CD4-positive, alpha-beta memory T cell (primary cell): ENCODE data around the gene ATMIN. TPM values are rescaled to one million over a fixed set of nuclear protein-coding genes. Genes with fewer than 3 reads are reported as not detected.

ENCODE experiments used
- CTCF ChIA-PET: fragments of 350-600 bp; sonication (Branson Sonifier 250); formaldehyde crosslinking; loops from one replicate; lab custom pipeline; 2021; ENCODE audit warnings: inconsistent platforms; ENCODE audit not compliant: partially characterized antibody; lab: Charles Lee
- POLR2A ChIA-PET: fragments of 350-600 bp; sonication (Branson Sonifier 250); formaldehyde crosslinking; loops from one replicate; lab custom pipeline; 2021; ENCODE audit not compliant: partially characterized antibody; lab: Charles Lee
- DNase-seq, 5 donors: peaks; one replicate each; pipeline versions ENCODE4 v3.0.0 to v3.0.0-alpha.2; 2020 to 2022; ENCODE audit warnings: mixed read lengths in 1 of 5
- H3K27ac ChIP-seq: one replicate; pipeline ENCODE4 v1.7.0; 2013; ENCODE audit warnings: low read depth, low read length
- H3K27me3 ChIP-seq: 2 replicates; pipeline ENCODE4 v1.7.0; 2013; ENCODE audit warnings: mild to moderate bottlenecking, low read length, moderate library complexity; ENCODE audit not compliant: insufficient read depth
- H3K36me3 ChIP-seq: 2 replicates; pipeline ENCODE4 v1.7.0; 2013; ENCODE audit warnings: mild to moderate bottlenecking, low read length, moderate library complexity; ENCODE audit not compliant: insufficient read depth
- H3K4me1 ChIP-seq: 2 replicates; pipeline ENCODE4 v1.7.0; 2013; ENCODE audit warnings: mild to moderate bottlenecking, low read length, moderate library complexity; ENCODE audit not compliant: insufficient read depth
- H3K4me3 ChIP-seq, 2 donors: one replicate each; pipeline ENCODE4 v1.7.0; 2013; ENCODE audit warnings: low read length in 2 of 2, mild to moderate bottlenecking in 1 of 2
- H3K9me3 ChIP-seq, 2 donors: one replicate each; pipeline ENCODE4 v1.7.0; 2013; ENCODE audit warnings: low read length in 2 of 2, control low read depth in 1 of 2; ENCODE audit not compliant: control insufficient read depth in 1 of 2
- H3K27ac Mint-ChIP-seq, 7 donors: one replicate each; pipeline ENCODE4 v1.8.0; 2020 to 2021; ENCODE audit warnings: mixed read lengths in 7 of 7, mild to moderate bottlenecking in 6 of 7, inconsistent platforms in 3 of 7, moderate library complexity in 3 of 7
- H3K27me3 Mint-ChIP-seq, 2 donors: one replicate each; pipeline ENCODE4 v1.8.0; 2020 to 2021; ENCODE audit warnings: mixed read lengths in 2 of 2
- H3K36me3 Mint-ChIP-seq, 2 donors: one replicate each; pipeline ENCODE4 v1.8.0; 2020 to 2021; ENCODE audit warnings: mixed read lengths in 2 of 2, inconsistent platforms in 1 of 2, mild to moderate bottlenecking in 1 of 2
- H3K4me1 Mint-ChIP-seq, 4 donors: one replicate each; pipeline ENCODE4 v1.8.0; 2020 to 2021; ENCODE audit warnings: mixed read lengths in 4 of 4, mild to moderate bottlenecking in 1 of 4
- H3K4me3 Mint-ChIP-seq, 8 donors: one replicate each; pipeline ENCODE4 v1.8.0; 2020 to 2021; ENCODE audit warnings: mixed read lengths in 8 of 8, mild to moderate bottlenecking in 7 of 8, moderate library complexity in 6 of 8, inconsistent platforms in 3 of 8
- H3K9me3 Mint-ChIP-seq, 8 donors: one replicate each; pipeline ENCODE4 v1.8.0; 2020 to 2021; ENCODE audit warnings: mixed read lengths in 8 of 8, mild to moderate bottlenecking in 5 of 8, inconsistent platforms in 3 of 8, moderate library complexity in 1 of 8
- intact Hi-C: fragments of 100-400 bp; cut with micrococcal nuclease; formaldehyde crosslinking; loops from one replicate; pipeline ENCODE4 v1.15.1; 2023
- polyA plus RNA-seq, 2 donors: library from polyadenylated mRNA; unstranded; fragments of 300-500 nt; fragmentation: Illumina TruSeq; gene quantifications; one replicate each; pipeline ENCODE4 v1.2.3, GENCODE V29; 2021
- total RNA-seq, 2 experiments: library from RNA; stranded (reverse); gene quantifications; one replicate each; pipeline ENCODE4 v1.2.3, GENCODE V29; 2021

The ATMIN gene
- total and polyA plus RNA-seq, 4 experiments from 2014 or later: 26.1 to 46.3 (median 42.3) TPM

DNA sequence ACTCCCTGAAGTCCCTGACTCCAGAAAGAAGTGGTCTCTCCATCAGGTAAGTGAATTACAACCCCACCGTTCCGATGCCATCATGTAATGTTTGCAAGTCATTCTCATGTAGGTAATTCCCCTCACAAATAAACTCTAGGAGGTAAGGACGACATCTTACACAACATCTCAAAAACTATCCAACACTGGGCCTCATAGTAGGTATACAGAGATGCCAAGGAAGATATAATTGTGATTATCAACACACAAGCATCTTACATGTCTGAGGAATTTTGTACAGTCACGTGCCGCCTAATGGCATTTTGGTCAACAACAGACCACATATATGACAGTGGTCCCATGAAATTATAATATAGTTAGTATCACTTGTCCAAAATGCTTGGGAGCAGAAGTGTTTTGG, 53.2 kb downstream of the ATMIN start:
- no peaks in the 10 kb centered on the region for H3K36me3 ChIP-seq
- ChIA-PET CTCF (no interaction called here), POLR2A (no interaction called here)
- no peak overlapping the region for H3K27ac ChIP-seq
- H3K4me3 Mint-ChIP-seq: no peak overlapping the region
- no peak overlapping the region for H3K4me3 ChIP-seq
- H3K27me3 Mint-ChIP-seq: no peaks in the 10 kb centered on the region
- no peaks in the 10 kb centered on the region for H3K9me3 Mint-ChIP-seq
- no peak for DNase-seq
- H3K4me1 Mint-ChIP-seq: no peaks in the 10 kb centered on the region
- H3K9me3 ChIP-seq: no peaks in the 10 kb centered on the region
- no peaks in the 10 kb centered on the region for H3K27me3 ChIP-seq
- intact Hi-C loops: no loop called here
- H3K36me3 Mint-ChIP-seq: peaks cover 0 to 3% of the 10 kb centered on the region in 2 donors
- no peaks in the 10 kb centered on the region for H3K4me1 ChIP-seq
- no peak overlapping the region for H3K27ac Mint-ChIP-seq

DNA sequence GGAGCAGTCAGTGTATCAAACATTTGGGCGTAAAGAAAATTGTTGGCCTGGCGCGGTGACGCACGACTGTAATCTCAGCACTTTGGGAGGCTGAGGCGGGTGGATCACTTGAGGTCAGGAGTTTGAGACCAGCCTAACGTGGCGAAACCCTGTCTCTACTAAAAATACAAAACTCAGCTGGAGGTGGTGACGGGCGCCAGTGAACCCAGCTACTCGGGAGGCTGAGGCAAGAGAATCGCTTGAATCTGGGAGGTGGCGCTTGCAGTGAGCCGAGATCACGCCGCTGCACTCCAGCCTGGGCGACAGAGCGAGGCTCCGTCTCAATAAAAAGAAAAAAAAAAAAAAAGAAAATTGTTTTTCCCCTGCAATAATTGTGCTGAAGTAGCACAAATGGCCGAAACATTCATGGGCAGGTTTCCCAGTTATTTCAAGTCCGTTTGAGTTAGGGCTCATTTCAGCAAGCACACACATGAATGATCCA, 59.2 kb downstream of the ATMIN start:
- no peaks in the 10 kb centered on the region for H3K36me3 ChIP-seq
- H3K9me3 ChIP-seq: no peaks in the 10 kb centered on the region
- peaks cover 11% of the 10 kb centered on the region for H3K4me1 ChIP-seq
- no peak overlapping the region for H3K4me3 ChIP-seq
- no peak overlapping the region for H3K27ac ChIP-seq
- no peak for DNase-seq
- no peaks in the 10 kb centered on the region for H3K27me3 Mint-ChIP-seq
- no peaks in the 10 kb centered on the region for H3K27me3 ChIP-seq
- H3K36me3 Mint-ChIP-seq: peaks cover 0 to 3% of the 10 kb centered on the region in 2 donors
- peaks cover 4 to 17% (median 5%) of the 10 kb centered on the region in 4 donors for H3K4me1 Mint-ChIP-seq
- ChIA-PET CTCF (interaction anchor here (0.9 kb wide), 1 partner anchor 90 kb away, joined by 3 read pairs; no protein-coding TSS in a partner anchor), POLR2A (interaction anchor here (0.7 to 1.2 kb wide), 2 partner anchors 9 to 88 kb away, joined by 3 to 5 read pairs; partner anchors contain the start of gene CENPN)
- intact Hi-C loops: no loop called here
- H3K27ac Mint-ChIP-seq: peak overlapping the region in 3 of 7 donors; percentile 46 to 52 (median 46)
- peak overlapping the region; percentile 61 to 90 (median 76) for H3K4me3 Mint-ChIP-seq
- H3K9me3 Mint-ChIP-seq: no peaks in the 10 kb centered on the region

DNA sequence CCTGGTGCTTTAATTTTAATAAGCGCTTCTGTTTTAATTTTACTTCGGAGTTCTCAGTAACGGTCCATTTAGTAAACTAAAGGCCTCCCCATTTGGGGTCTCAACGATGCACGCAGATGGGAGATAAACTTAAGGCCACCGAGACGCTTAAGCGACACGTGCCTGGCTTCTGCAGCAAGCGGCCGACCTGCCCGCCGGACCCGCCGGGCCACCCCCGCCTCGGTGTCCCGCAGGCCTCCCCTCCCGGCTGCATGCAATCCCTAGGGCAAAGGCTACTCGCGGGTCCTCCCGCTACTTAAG, 60.0 kb downstream of the ATMIN start:
- ChIA-PET POLR2A (interaction anchor here (0.7 to 1.2 kb wide), 2 partner anchors 8 to 88 kb away, joined by 3 to 5 read pairs; partner anchors contain the start of gene CENPN), CTCF (no interaction called here)
- H3K27me3 ChIP-seq: no peaks in the 10 kb centered on the region
- H3K27ac ChIP-seq: peak overlapping the region; percentile 37
- no peaks in the 10 kb centered on the region for H3K27me3 Mint-ChIP-seq
- H3K9me3 Mint-ChIP-seq: no peaks in the 10 kb centered on the region
- H3K4me3 ChIP-seq: peak overlapping the region; percentile 69 to 73
- no peaks in the 10 kb centered on the region for H3K9me3 ChIP-seq
- H3K4me3 Mint-ChIP-seq: peak overlapping the region; percentile 66 to 90 (median 76)
- peaks cover 4 to 17% (median 5%) of the 10 kb centered on the region in 4 donors for H3K4me1 Mint-ChIP-seq
- intact Hi-C loops: no loop called here
- no peak for DNase-seq
- H3K27ac Mint-ChIP-seq: peak overlapping the region in 1 of 7 donors; percentile 48
- peaks cover 0 to 3% of the 10 kb centered on the region in 2 donors for H3K36me3 Mint-ChIP-seq
- H3K36me3 ChIP-seq: no peaks in the 10 kb centered on the region
- peaks cover 11% of the 10 kb centered on the region for H3K4me1 ChIP-seq

DNA sequence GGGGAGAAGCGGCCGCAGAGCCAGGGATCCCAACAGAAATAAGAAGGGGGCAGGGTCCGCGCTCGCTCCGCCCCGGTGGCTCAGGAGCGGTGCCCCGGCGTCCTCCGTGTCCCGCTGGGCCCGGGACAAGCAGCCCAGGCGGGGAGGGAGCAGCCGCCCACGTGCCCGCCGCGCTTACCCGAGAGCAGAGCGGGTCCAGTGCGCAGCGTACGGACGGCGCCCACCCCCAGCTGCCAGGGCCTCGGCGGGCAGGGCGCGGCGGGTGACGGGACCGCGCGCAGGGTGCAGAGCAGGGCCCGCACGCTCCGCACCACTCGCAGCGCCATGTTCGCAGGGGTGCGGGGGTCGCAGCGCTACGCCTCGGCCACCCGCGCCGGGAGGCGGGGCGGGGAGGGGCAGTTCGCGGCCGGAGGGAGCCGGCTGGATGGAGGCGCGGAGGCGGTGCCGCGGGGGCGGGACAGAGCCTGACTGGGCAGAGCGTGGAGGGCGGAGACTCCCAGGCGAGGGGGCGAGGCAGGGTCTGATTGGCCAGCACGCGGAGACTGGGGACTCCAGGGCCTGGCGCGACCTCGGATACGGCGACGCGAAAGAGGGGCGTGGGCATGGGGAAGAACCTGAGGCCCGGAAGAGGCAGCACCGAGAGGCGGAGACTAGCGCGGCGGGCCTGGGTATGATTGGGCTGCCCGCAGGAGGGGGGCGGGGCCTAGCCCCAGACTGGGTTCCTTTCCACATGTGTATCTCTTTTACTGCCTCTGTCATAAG, 60.5 kb downstream of the ATMIN start, which contains the start of gene GCSH:
GCSH (minus strand) TSS at position 443 of the 762 bp plus-strand sequence; CDS start at position 326, 117 bp downstream.
- no peaks in the 10 kb centered on the region for H3K27me3 ChIP-seq
- CTCF ChIA-PET: no interaction called here
- no peaks in the 10 kb centered on the region for H3K9me3 Mint-ChIP-seq
- peak; percentile 97 to 99 (median 99) for DNase-seq
- H3K4me1 ChIP-seq: peaks cover 11% of the 10 kb centered on the region
- H3K36me3 ChIP-seq: no peaks in the 10 kb centered on the region
- H3K27ac Mint-ChIP-seq: peak within 1 kb of the TSS; percentile 18 to 83 (median 48)
- H3K27me3 Mint-ChIP-seq: no peaks in the 10 kb centered on the region
- H3K9me3 ChIP-seq: no peaks in the 10 kb centered on the region
- POLR2A ChIA-PET: interaction anchor here (1.7 kb wide), 1 partner anchor 19 kb away, joined by 8 read pairs; the partner anchor contains the start of gene C16orf46
- peaks cover 4 to 17% (median 5%) of the 10 kb centered on the region in 4 donors for H3K4me1 Mint-ChIP-seq
- peaks cover 0 to 3% of the 10 kb centered on the region in 2 donors for H3K36me3 Mint-ChIP-seq
- peak within 1 kb of the TSS; percentile 67 to 90 (median 85) for H3K4me3 Mint-ChIP-seq
- intact Hi-C loops: loop anchor here (1.0 to 2.0 kb wide), 5 partner anchors 19 to 349 kb away; partner anchors contain the start of genes ATMIN, C16orf46, CENPN and CMIP
- peak within 1 kb of the TSS; percentile 69 to 73 for H3K4me3 ChIP-seq
- H3K27ac ChIP-seq: peak within 1 kb of the TSS; percentile 37

DNA sequence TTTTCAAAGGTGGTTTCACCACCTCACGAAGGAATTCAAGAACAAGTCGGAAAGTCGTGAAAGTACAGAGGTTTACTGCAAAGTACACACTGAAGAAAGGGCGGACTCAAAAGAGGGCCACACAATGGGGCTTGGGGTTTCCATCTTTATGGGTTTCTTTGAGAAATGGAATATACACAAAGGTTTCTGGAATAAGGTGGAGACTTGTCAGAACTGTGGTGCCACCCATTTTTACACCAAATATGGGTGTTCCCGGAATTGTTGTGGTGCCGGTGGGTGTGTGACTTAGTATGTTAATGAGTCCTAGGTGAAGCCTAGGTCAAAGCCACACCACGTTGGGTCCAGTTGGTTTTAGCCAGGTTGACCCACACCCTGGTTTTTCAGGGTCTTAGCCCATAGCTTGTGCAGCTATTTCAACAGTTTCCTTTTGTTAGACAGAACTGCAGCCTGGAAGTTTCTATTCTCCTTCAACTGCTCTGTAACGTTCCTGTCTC, 61.1 kb downstream of the ATMIN start:
- CTCF ChIA-PET: no interaction called here

More for the DNA sequence above, 61.1 kb downstream of the ATMIN start:
- Histone ChIP-seq H3K4me3 (peak overlapping the region; percentile 1 to 63), H3K4me1 (peaks cover 11% of the 10 kb centered on the region), H3K9me3 (no peaks in the 10 kb centered on the region), H3K36me3 (no peaks in the 10 kb centered on the region), H3K27ac (no peak overlapping the region), H3K27me3 (no peaks in the 10 kb centered on the region)
- intact Hi-C loops: loop anchor here (1.0 to 2.0 kb wide), 5 partner anchors 19 to 348 kb away; partner anchors contain the start of genes ATMIN, C16orf46, CENPN and CMIP
- POLR2A ChIA-PET: interaction anchor here (1.7 kb wide), 1 partner anchor 20 kb away, joined by 8 read pairs; the partner anchor contains the start of gene C16orf46
- no peaks in the 10 kb centered on the region for H3K27me3 Mint-ChIP-seq
- H3K27ac Mint-ChIP-seq: peak overlapping the region; percentile 18 to 83 (median 48)
- H3K4me3 Mint-ChIP-seq: peak overlapping the region; percentile 58 to 90 (median 85)
- peaks cover 4 to 17% (median 5%) of the 10 kb centered on the region in 4 donors for H3K4me1 Mint-ChIP-seq
- no peak for DNase-seq
- no peaks in the 10 kb centered on the region for H3K9me3 Mint-ChIP-seq
- peaks cover 0 to 3% of the 10 kb centered on the region in 2 donors for H3K36me3 Mint-ChIP-seq

Other genes starting within 250 kb of the ATMIN start
- 10 to 100 TPM; 37.5 to 42.4 TPM for gene CDYL2, start 231.2 kb upstream of the ATMIN start, total RNA-seq
- gene CDYL2, start 231.2 kb upstream of the ATMIN start, polyA plus RNA-seq: 1 to 10 TPM in 1 of 2 donors, under 1 TPM in 1; 0.91 to 2.5 TPM
- gene CMC2, start 29.0 kb upstream of the ATMIN start, total RNA-seq: 10 to 100 TPM; 39.7 to 39.9 TPM
- 100 to 1,000 TPM; 109 to 154 TPM for gene CMC2, start 29.0 kb upstream of the ATMIN start, polyA plus RNA-seq
- gene CENPN, start 28.6 kb upstream of the ATMIN start, total RNA-seq: 1 to 10 TPM; 3.4 to 4.0 TPM
- gene CENPN, start 28.6 kb upstream of the ATMIN start, polyA plus RNA-seq: 1 to 10 TPM; 2.9 to 3.9 TPM
- gene C16orf46, start 41.4 kb downstream of the ATMIN start, total RNA-seq: under 1 TPM in 1 of 2 experiments, not detected in 1; 0.29 TPM
- gene C16orf46, start 41.4 kb downstream of the ATMIN start, polyA plus RNA-seq: under 1 TPM in 1 of 2 donors, not detected in 1; 0.49 TPM
- gene GCSH, start 60.6 kb downstream of the ATMIN start, total RNA-seq: 1 to 10 TPM; 3.5 to 4.9 TPM
- 1 to 10 TPM; 4.7 to 8.0 TPM for gene GCSH, start 60.6 kb downstream of the ATMIN start, polyA plus RNA-seq
- not detected for gene BCO1, start 202.8 kb downstream of the ATMIN start, total RNA-seq
- not detected for gene BCO1, start 202.8 kb downstream of the ATMIN start, polyA plus RNA-seq